RCC 7860 (cell line): Measurements from ENCODE around the gene ADGRA1.
"Not testable (repeated sequence)": the region's sequence is repeated elsewhere in the genome, so short reads cannot be mapped to it uniquely, and the experiment has no call there.

ENCODE experiments used
- DNase-seq: peaks from one replicate; pipeline ENCODE4 v3.0.0-alpha.2; 2015; ENCODE audit warnings: low spot score
- FAIRE-seq: peaks from 2 replicates; lab custom pipeline; 2012; peaks lifted over from hg19 to GRCh38; lab: Jason Lieb, UNC

Gene ADGRA1

GRCh38 chr10:133087679-133088178 lies at the start of gene ADGRA1:
Gene ADGRA1 (plus strand): TSS chr10:133087924. CDS start chr10:133088910, 986 bp downstream.
- FAIRE-seq (no peak), DNase-seq (no peak)

- DNase-seq (no peak), FAIRE-seq (no peak)
These were observed 49.5 kb upstream of the ADGRA1 start for GRCh38 chr10:133038036-133038823.

GRCh38 chr10:133039107-133039802 lies 48.5 kb upstream of the ADGRA1 start:
- DNase-seq = no peak

GRCh38 chr10:133039803-133040165 lies 47.9 kb upstream of the ADGRA1 start:
- no peak for FAIRE-seq
- no peak for DNase-seq

More at GRCh38 chr10:133039107-133039802, 48.5 kb upstream of the ADGRA1 start:
- no peak for FAIRE-seq

- DNase-seq (no peak), FAIRE-seq (no peak)
These were observed 47.5 kb upstream of the ADGRA1 start for GRCh38 chr10:133040198-133040597.

GRCh38 chr10:133041101-133041500 lies 46.6 kb upstream of the ADGRA1 start:
- DNase-seq (no peak), FAIRE-seq (no peak)

- DNase-seq (no peak), FAIRE-seq (no peak)
These were observed 45.7 kb upstream of the ADGRA1 start for GRCh38 chr10:133042061-133042460.

- DNase-seq (no peak), FAIRE-seq (no peak)
These were observed 44.9 kb upstream of the ADGRA1 start for GRCh38 chr10:133042816-133043215.

- FAIRE-seq (no peak), DNase-seq (no peak)
These were observed 44.0 kb upstream of the ADGRA1 start for GRCh38 chr10:133043541-133044225.

- no peak for FAIRE-seq
These were observed 43.3 kb upstream of the ADGRA1 start for GRCh38 chr10:133044401-133044811.

GRCh38 chr10:133045556-133046389 lies 42.0 kb upstream of the ADGRA1 start:
- DNase-seq (no peak), FAIRE-seq (no peak)

More at GRCh38 chr10:133044401-133044811, 43.3 kb upstream of the ADGRA1 start:
- DNase-seq = no peak

GRCh38 chr10:133046390-133046765 lies 41.3 kb upstream of the ADGRA1 start:
- FAIRE-seq = no peak
- no peak for DNase-seq

GRCh38 chr10:133047526-133048123 lies 40.1 kb upstream of the ADGRA1 start:
- no peak for DNase-seq
- no peak for FAIRE-seq

- FAIRE-seq (no peak), DNase-seq (no peak)
These were observed 39.5 kb upstream of the ADGRA1 start for GRCh38 chr10:133048266-133048665.

- DNase-seq (no peak), FAIRE-seq (no peak)
These were observed 38.8 kb upstream of the ADGRA1 start for GRCh38 chr10:133048926-133049325.

GRCh38 chr10:133049639-133050038 lies 38.1 kb upstream of the ADGRA1 start:
- FAIRE-seq = no peak
- no peak for DNase-seq

- FAIRE-seq (no peak), DNase-seq (no peak)
These were observed 37.4 kb upstream of the ADGRA1 start for GRCh38 chr10:133050371-133050770.

- DNase-seq (no peak), FAIRE-seq (no peak)
These were observed 35.6 kb upstream of the ADGRA1 start for GRCh38 chr10:133052076-133052475.

GRCh38 chr10:133053527-133054133 lies 34.1 kb upstream of the ADGRA1 start:
- not testable (repeated sequence) for DNase-seq, FAIRE-seq

GRCh38 chr10:133055470-133055869 lies 32.3 kb upstream of the ADGRA1 start:
- DNase-seq (no peak), FAIRE-seq (no peak)
